ENCODE data around the gene TPSB2.
"Not testable (repeated sequence)": the region's sequence is repeated elsewhere in the genome, so short reads cannot be mapped to it uniquely, and the experiment has no call there.

The TPSB2 gene

DNA sequence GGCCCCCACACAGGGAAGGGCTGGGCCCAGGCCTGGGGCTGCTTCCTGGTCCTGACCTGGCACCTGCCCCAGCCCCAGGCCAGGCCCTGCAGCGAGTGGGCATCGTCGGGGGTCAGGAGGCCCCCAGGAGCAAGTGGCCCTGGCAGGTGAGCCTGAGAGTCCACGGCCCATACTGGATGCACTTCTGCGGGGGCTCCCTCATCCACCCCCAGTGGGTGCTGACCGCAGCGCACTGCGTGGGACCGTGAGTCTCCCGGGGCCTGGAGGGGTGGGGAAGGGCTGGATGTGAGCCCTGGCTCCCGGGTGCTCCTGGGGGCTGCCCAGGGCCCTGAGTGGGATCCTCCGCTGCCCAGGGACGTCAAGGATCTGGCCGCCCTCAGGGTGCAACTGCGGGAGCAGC is 11.1 kb upstream of the TPSB2 start:
- DNase-seq (ENCODE audit: low spot score) = not testable (repeated sequence)

DNA sequence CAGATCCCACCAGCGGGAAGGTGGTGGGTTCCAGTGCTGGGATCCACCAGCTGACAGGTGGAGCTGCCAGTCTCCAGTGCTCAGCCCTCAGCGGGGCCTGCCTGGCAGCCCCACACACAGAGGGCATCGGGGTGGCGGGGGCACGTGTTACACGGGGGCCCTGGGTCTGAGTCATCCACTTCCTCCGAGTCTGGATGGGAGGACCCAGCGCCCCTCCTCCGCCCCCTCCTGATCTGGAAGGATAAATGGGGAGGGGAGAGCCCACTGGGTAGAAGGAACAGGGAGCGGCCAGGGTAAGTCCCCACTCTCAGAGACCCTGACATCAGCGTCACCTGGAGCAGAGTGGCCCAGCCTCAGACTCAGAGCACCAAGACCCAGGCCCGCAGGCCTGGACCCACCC is 10.5 kb upstream of the TPSB2 start, which contains the start of gene TPSAB1:
Gene TPSAB1, plus strand, starts transcription at position 270 of the 400 bp plus-strand sequence. CDS start 234 bp downstream, outside the sequence.
- DNase-seq (ENCODE audit: low spot score) = not testable (repeated sequence)

DNA sequence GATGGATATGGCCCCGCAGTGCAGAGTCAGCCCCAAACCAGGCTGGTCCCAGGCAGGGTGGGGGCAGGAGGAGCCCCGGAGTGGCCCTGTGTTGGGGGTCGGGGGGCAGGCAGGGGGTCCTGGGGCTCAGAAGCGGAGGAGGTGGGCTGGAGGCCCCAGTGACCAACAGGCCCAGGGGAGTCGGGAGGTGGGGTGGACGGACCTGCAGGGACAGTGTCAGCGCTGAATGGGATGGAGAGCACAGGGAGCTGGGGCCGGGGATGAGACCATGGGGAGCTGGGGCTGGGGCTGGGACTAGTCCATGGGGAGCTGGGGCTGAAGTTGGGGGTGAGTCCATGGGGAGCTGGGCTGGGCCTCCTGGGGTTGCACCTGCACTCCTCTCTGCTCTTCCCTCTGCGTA is 9.6 kb upstream of the TPSB2 start:
- not testable (repeated sequence) for DNase-seq (ENCODE audit: low spot score)

DNA sequence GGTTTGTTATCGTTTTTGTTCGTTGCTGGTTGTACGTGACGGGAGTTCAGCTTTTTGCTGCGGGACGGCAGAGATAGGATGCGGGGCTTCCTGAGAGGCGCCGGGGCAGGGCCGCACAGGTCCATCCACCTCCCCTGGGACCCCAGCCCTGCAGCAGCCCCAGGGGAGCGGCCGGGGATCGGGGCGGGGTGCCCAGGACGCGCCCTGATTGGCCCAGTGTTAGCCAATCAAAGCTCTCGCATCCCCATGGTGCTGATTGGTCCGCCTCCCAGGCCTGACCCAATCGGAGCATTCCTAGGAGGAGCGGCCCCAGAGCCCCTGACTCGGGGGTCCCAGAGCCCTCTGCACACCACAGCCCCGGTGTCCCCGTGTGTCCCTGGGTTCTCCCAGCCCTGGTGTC is 8.9 kb upstream of the TPSB2 start:
- DNase-seq (ENCODE audit: low spot score) = peak; percentile 43

DNA sequence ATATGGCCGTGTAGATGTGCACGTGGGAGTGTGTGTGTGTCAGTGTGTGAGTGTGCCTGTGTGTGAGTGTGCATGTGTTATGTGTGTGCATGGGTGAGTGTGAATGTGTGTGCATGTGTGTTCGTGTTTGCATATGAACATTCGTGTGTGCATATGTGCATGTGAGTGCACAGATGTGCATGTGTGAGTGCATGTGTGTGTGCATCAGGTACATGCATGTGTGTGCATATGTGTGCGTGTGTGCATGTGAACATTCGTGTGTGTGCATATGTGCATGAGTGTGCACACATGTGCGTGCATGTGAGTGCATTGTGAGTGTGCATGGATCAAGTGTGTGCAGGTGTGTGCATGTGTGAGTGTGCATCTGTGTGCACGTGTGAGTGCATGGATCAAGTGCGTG is 8.0 kb upstream of the TPSB2 start:
- DNase-seq (ENCODE audit: low spot score) = no peak

DNA sequence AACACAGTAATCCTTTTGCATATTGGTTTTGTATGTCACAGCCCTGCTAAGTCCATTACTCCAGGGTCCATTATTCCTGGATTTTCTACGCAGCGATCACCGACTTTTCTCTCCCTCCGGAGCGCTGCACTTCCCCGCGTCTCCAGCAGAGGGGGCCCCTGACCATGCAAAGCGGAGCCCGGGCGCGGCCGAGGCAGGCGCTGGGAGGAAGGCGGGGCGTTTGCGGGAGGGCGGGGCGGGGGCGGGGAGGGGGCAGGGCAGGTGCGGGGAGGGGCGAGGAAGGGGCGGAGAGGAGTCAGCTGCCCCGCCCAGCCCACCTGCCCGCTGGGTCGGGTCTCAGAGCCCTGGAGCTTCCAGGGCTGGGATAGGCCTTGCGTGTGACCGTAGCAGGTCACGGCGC is 6.7 kb upstream of the TPSB2 start:
- DNase-seq (ENCODE audit: low spot score) = not testable (repeated sequence)

DNA sequence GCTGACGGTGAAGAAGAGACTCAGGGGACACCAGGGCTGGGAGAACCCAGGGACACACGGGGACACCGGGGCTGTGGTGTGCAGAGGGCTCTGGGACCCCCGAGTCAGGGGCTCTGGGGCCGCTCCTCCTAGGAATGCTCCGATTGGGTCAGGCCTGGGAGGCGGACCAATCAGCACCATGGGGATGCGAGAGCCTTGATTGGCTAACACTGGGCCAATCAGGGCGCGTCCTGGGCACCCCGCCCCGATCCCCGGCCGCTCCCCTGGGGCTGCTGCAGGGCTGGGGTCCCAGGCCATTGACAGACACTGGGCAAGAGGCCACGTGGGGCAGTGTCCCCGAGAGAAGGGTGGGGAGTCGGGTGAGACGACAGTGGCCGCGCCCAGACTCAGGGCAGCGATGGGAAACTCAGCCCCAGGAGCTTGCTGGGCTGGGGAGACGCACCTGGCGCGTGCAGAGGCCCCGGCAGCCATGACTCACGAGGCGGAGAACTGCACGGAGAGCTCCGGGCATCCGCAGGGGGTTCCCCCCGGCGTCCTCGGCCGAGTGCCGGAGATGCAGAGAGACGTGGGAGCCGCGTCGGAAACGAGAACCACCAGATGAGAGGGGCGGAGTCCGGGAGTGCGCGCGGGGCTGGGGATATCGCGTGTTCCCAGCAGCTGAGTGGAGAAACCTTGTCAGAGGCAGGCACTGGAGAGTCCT is 2.2 kb upstream of the TPSB2 start:
- not testable (repeated sequence) for DNase-seq (ENCODE audit: low spot score)

DNA sequence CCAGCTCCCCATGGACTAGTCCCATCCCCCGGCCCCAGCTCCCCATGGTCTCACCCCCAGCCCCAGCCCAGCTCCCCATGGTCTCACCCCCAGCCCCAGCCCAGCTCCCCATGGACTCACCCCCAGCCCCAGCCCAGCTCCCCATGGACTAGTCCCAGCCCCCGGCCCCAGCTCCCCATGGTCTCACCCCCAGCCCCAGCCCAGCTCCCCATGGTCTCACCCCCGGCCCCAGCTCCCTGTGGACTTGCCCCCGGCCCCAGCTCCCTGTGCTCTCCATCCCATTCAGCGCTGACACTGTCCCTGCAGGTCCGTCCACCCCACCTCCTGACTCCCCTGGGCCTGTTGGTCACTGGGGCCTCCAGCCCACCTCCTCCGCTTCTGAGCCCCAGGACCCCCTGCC is 1.3 kb upstream of the TPSB2 start:
- DNase-seq (ENCODE audit: low spot score) = not testable (repeated sequence)

DNA sequence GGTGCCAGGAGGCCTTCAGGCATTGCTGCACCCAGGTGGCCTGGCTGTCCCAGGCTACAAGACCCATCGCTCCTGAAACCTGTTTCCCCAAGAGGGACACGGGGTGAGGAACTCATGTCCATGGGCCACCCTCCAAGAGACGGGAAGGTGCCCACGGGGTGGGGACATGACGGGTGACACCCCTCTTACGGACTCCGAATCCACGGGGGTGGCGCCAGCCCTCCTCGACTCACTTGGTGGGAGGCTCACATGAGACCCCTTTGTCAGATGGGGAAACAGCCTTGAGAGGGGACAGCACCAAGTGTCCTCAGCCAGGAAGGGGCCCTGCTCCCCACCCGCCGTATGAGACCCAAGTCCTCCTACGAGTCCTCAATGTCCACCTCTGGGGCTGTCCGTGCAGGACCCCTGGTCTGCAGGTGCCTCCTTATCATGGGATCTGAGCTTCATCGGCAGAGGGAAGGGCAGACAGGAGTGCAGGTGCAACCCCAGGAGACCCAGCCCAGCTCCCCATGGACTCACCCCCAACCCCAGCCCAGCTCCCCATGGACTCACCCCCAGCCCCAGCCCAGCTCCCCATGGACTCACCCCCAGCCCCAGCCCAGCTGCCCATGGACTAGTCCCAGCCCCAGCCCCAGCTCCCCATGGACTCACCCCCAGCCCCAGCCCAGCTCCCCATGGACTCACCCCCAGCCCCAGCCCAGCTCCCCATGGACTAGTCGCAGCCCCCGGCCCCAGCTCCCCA is 658 bp upstream of the TPSB2 start:
- DNase-seq (ENCODE audit: low spot score) = not testable (repeated sequence)

DNA sequence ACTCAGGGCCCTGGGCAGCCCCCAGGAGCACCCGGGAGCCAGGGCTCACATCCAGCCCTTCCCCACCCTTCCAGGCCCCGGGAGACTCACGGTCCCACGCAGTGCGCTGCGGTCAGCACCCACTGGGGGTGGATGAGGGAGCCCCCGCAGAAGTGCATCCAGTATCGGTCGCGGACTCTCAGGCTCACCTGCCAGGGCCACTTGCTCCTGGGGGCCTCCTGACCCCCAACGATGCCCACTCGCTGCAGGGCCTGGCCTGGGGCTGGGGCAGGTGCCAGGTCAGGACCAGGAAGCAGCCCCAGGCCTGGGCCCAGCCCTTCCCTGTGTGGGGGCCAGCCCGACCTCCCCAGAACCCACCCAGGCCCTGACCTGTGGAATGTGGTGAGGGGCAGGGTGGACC is 508 bp downstream of the TPSB2 start:
- DNase-seq (ENCODE audit: low spot score) = not testable (repeated sequence)

DNA sequence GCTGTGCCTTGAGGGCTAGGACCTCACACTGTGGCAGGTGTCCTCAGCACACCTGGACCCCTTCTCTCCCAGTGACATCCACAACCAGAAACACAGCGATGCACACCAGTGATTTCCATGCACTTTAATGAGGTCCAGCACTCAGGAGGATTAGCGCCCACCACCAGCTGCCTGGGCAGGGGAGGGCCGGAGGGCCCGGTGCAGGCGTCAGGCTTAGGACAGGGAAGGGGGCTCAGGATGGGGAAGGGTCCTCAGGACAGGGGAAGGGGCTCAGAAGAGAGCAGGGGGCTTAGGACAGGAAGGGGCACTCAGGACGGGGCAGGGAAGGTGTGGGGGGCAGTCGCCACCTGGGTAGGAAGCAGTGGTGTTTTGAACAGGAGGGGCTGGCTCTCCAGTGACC is 1.8 kb downstream of the TPSB2 start:
- DNase-seq (ENCODE audit: low spot score) = not testable (repeated sequence)

DNA sequence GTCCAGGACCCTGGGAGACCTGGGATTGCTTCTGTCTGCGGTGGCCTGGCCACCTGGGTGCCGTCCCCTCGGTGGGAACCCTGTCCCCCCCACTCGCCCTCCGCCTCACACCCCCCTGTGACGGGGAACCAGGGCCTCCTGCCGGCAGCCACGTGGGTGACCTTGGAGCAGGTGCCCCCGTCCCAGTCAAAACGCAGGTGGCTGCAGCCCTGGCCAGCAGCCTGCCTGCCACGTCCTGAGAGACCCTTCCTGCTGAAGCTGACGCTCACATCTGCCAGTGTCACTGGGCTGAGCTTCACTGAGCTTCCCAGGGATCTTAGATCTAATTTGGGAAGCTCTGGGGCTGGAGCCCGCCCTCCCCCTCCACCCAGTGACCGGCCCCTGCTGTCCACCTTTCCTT is 3.3 kb downstream of the TPSB2 start:
- not testable (repeated sequence) for DNase-seq (ENCODE audit: low spot score)

DNA sequence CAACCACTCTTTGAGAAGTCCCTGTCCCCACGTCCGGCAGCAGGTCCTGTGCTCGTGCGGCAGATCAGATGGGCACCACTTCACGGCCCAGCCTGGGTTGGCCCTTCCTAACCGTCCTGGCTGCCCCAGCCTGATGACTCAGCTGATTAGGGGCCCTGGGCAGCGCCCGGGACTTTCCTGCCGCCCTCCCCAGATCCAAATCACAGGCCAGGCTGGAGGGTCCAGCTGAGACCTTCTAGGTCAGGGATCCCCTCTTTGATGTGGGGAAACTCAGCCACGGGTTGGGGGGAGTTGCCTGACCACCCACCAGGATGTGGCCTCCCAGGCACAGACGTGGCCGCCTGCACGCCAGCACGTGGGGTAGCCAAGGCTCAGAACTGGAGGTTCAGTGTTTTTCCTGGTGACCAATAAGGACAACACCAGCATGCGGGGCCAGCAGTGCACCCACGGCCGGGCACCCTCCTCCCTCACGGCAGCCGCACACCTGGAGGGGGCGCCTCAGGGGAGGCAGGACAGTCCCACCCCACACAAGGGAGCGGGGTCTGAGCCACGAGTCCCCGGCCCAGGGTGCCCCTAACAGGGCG is 4.2 kb downstream of the TPSB2 start:
- not testable (repeated sequence) for DNase-seq (ENCODE audit: low spot score)

DNA sequence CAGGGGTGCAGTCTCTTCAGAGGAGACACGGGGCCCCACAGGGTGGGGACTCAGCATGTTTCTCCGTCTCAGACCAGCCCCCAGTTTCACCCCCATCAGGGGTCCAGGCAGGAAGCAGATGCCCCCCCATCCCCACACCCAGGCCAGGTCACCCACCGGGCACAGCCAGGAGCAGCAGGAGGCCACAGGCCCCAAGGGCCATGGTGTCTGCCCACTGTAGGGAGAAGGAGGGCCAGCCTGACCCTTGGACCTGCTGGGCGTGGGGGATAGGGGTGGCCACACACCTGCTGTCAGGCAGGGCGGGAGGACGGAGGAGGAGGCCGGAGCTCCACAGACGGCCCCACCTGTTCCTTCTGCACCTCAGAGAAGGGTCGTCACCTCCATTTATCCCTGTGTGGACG is 4.9 kb downstream of the TPSB2 start, which contains the start of gene TPSG1:
Gene TPSG1, minus strand, starts transcription at position 218 of the 401 bp plus-strand sequence. Its CDS starts 16 bp downstream, at position 202.
- no peak for DNase-seq (ENCODE audit: low spot score)

DNA sequence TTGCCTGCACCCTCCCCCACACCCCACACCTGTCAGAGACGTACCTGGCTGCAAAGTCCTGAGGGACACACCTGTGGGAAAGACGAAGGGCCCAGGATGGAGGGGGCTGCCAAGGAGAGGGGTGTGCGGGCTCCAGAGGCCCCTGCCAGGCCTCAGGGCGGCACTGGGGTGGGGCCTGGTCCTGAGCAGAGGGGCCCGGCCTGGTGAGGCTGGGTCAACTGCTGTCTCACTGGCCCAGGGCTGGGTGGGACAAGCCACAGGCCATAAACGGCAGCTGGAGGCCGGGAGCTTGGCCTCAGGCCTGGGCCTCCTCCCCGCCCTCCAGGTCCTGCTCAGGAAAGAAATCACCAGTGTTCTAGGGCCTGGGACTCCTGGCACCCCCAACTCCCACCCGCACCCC is 5.4 kb downstream of the TPSB2 start:
- no peak for DNase-seq (ENCODE audit: low spot score)

DNA sequence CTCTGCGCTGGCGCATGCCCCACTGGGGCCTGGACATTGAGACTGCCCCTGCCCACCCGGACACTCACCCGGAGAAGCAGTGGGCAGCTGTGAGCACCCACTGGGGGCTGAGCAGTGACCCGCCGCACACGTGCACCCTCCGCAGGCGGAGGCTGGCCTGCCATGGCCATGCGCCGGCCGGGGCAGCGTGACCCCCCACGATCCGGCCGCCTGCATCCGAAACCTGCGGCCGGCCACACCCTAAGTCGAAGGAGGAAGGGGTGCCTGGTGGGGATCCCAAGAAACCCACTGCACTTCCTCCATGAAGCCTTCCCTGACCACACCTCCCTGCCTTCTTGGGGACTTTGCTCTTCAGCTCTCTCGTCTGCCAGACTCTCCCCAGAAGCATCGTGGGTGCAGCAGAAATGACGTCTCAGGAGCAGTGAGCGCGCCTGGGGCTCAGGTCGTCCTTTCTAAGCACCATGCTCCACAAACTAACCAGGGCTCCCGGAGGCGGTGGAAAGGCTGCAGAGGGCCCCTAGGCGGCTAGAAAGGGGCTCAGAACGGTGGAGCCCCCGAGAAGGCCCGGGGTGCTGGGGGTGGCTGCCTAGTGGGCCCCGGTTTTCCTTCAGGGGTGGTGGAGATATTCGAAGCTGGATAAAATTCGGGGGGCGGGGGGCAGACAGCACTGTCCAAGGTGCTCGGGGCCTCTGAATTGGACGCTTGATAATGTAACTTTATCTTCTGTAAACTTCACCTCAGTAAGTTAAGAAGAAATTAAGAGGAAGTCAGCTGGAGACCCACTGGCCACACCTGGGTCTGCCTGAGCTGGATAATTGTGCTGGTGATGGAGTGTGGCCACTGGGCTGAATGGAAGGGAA is 6.4 kb downstream of the TPSB2 start:
- no peak for DNase-seq (ENCODE audit: low spot score)

DNA sequence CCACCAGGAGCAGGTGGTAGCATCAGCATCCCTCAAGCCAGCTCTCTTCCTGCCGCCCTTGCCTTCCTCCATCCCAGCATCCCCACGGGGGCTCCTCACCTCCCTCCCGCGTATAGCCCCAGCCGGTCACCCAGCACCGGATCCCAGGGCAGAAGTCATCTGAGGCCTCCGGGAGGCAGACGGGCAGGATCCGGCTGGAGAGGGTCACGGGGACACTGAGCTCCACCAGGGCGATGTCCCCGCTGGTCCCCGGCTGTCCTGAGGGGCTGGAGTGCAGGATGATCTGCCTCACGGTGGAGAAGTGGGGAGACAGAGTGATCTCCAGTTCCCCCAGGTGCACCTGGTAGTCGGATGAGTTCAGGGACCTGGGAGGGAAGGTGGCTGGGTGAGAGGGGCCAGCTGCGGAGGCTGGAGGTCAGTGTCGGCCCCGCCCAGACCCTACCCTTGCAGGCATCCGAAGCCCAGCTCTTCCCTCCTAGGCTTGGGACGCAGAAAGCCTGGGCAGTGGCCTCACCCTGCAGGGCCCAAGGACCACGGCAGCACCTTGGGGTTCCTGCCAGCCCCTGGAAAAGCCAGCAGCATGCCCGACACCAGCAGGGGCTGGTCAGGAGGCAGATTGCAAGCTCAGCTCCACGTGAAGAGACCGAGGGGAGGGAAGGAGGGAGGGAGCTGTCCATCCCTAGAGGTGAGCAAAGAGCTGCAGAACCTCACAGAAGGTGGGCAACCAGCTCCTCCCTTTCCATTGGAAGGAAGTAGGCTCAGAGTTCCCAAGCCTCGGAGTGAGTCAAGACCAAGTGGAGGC is 7.2 kb downstream of the TPSB2 start:
- no peak for DNase-seq (ENCODE audit: low spot score)

DNA sequence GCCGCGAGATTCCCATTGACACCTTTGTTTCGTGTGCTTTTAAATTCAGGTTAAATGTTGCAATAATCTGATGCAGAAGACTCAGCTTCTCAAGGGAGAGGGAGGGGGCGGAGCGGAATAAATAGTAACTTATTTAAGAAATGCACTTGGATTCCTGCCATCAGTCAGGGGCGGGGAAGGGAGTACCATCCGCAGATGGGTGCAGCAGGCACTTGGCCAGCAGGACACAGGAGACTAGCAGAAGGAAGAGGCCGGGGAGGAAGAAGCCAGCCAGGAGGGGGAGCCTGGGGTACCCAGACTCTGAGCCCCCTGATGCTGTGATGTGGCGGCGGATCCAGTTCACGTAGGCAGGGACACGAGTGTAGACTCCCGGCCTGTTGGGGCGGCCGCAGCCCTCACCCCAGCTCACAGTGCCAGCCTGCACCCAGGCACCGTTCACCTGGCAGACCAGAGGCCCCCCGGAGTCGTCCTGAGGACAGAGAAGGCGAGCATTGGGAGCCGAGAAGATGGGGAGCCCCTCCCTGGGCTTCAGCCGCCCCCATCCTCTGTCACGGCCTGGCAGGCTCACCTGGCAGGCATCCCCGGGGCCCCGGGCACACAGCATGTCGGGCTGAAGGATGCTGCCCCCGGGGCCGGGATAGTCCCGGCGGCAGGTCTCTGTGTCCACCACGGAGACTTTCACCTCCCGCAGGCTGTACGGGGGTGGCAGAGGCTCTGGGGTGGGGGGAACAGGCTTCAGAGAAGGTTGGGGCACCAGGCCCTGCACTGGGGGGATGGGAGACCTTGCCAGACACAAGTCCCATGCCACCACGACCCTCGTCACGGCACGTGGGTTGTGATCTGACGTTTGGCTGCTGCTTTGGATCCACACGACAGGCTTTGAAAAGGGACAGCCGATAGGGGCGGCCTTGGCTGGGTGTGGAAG is 8.1 kb downstream of the TPSB2 start:
- DNase-seq (ENCODE audit: low spot score) = no peak

DNA sequence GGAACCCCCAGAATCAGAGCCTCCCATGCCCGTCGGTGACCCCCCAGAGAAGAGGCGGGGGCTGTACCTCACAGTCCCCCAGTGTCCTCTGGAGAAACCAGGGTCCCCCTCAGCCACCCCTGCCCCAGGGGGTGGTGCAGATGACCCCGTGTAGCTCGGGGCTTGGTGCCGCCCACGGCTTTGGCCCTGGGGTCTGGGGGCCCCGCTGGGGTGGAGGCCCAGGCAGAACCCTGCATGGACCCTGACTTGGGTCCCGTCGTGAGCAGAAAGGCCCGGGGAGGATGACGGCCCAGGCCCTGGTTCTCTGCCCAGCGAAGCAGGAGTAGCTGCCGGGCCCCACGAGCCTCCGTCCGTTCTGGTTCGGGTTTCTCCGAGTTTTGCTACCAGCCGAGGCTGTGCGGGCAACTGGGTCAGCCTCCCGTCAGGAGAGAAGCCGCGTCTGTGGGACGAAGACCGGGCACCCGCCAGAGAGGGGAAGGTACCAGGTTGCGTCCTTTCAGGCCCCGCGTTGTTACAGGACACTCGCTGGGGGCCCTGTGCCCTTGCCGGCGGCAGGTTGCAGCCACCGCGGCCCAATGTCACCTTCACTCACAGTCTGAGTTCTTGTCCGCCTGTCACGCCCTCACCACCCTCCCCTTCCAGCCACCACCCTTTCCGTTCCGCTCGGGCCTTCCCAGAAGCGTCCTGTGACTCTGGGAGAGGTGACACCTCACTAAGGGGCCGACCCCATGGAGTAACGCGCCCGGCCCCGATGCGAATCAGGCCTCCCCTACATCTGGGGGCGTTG is 8.9 kb downstream of the TPSB2 start:
- no peak for DNase-seq (ENCODE audit: low spot score)
